HepG2 (cell line): ENCODE results near the gene NT5DC4. TPM values are rescaled to one million over a fixed set of nuclear protein-coding genes. Genes with fewer than 3 reads are reported as not detected.
A peak's percentile ranks its signal among the peaks of the same experiment; 100 is the strongest.

Experiments
- CBX2 ChIP-seq, 2 experiments: fragments of 200-600 bp in 1 of 2; sonication (generic); formaldehyde crosslinking in 1 of 2; IDR thresholded peaks; 2 replicates each; pipeline versions ENCODE4 v1.7.0 to v1.8.1; 2018 to 2022; ENCODE audit warnings: low read depth in 2 of 2, low read length in 1 of 2, mild to moderate bottlenecking in 1 of 2, missing genetic modification reagents in 1 of 2
- CTCF ChIP-seq: sonication (generic); formaldehyde crosslinking; IDR thresholded peaks from 2 replicates; pipeline ENCODE4 v1.5.0; 2020; ENCODE audit warnings: mild to moderate bottlenecking, missing genetic modification reagents, moderate library complexity
- ELF3 ChIP-seq: IDR thresholded peaks from 2 replicates; pipeline ENCODE4 v1.6.1; 2016; ENCODE audit warnings: missing genetic modification reagents, missing compliant biosample characterization
- ELF4 ChIP-seq: sonication (generic); formaldehyde crosslinking; IDR thresholded peaks from 2 replicates; pipeline ENCODE4 v1.5.0; 2020; ENCODE audit warnings: missing genetic modification reagents, mild to moderate bottlenecking, moderate library complexity, borderline replicate concordance
- FOSL2 ChIP-seq: sonication (generic); formaldehyde crosslinking; IDR thresholded peaks from 2 replicates; pipeline ENCODE4 v1.4.0; 2020; ENCODE audit warnings: missing genetic modification reagents
- FOXA3 ChIP-seq: IDR thresholded peaks from 2 replicates; pipeline ENCODE4 v1.6.1; 2016; ENCODE audit warnings: missing genetic modification reagents, missing compliant biosample characterization
- GATAD2A ChIP-seq: IDR thresholded peaks from 2 replicates; pipeline ENCODE4 v1.6.1; 2016
- HES4 ChIP-seq: sonication (generic); formaldehyde crosslinking; IDR thresholded peaks from 2 replicates; pipeline ENCODE4 v1.9.0; 2021; ENCODE audit warnings: mild to moderate bottlenecking, missing genetic modification reagents, borderline replicate concordance
- HHEX ChIP-seq: IDR thresholded peaks from 2 replicates; pipeline ENCODE4 v1.6.1; 2016; ENCODE audit warnings: control low read depth
- HMG20A ChIP-seq: IDR thresholded peaks from 2 replicates; pipeline ENCODE4 v1.6.1; 2016; ENCODE audit warnings: borderline replicate concordance
- NCOR1 ChIP-seq: fragments of 200-600 bp; sonication (generic); IDR thresholded peaks from 2 replicates; pipeline ENCODE4 v1.7.0; 2017; ENCODE audit warnings: antibody characterized with exemption, low read length, borderline replicate concordance
- PHB2 ChIP-seq: fragments of 450-650 bp; IDR thresholded peaks from 2 replicates; pipeline ENCODE4 v1.6.1; 2018; ENCODE audit not compliant: partially characterized antibody
- SSRP1 ChIP-seq: IDR thresholded peaks from 2 replicates; pipeline ENCODE4 v1.6.1; 2016; ENCODE audit warnings: control low read depth
- THAP11 ChIP-seq: IDR thresholded peaks from 2 replicates; pipeline ENCODE4 v1.6.1; 2016; ENCODE audit warnings: missing biosample characterization, missing genetic modification reagents
- YY1 ChIP-seq: IDR thresholded peaks from 2 replicates; pipeline ENCODE4 v1.6.1; 2011; ENCODE audit warnings: low read length, low read depth, moderate library complexity, mild to moderate bottlenecking; ENCODE audit not compliant: insufficient read depth, insufficient replicate concordance
- ZBTB25 ChIP-seq: IDR thresholded peaks from 2 replicates; pipeline ENCODE4 v1.6.1; 2018; ENCODE audit warnings: missing genetic modification reagents
- ZBTB26 ChIP-seq: IDR thresholded peaks from 2 replicates; pipeline ENCODE4 v1.6.1; 2016; ENCODE audit warnings: missing compliant biosample characterization, missing genetic modification reagents, borderline replicate concordance
- ZMYM4 ChIP-seq: sonication (generic); formaldehyde crosslinking; IDR thresholded peaks from 2 replicates; pipeline ENCODE4 v1.8.1; 2023; ENCODE audit warnings: mild to moderate bottlenecking, missing genetic modification reagents
- ZNF251 ChIP-seq: sonication (generic); formaldehyde crosslinking; IDR thresholded peaks from 2 replicates; pipeline ENCODE4 v1.9.0; 2021; ENCODE audit warnings: mild to moderate bottlenecking, missing genetic modification reagents
- ZNF598 ChIP-seq: sonication (generic); formaldehyde crosslinking; IDR thresholded peaks from 2 replicates; pipeline ENCODE4 v1.5.1; 2020; ENCODE audit warnings: mild to moderate bottlenecking, missing genetic modification reagents, borderline replicate concordance
- ZNF670 ChIP-seq: sonication (generic); formaldehyde crosslinking; IDR thresholded peaks from 2 replicates; pipeline ENCODE4 v1.8.0; 2022; ENCODE audit warnings: mild to moderate bottlenecking, missing genetic modification reagents, borderline replicate concordance
- polyA plus RNA-seq, 8 experiments: library from polyadenylated mRNA; depleted of rRNA in 3 of 8; stranded (reverse) in 7 of 8; unstranded in 1 of 8; fragments of >200 nt; fragmentation: Illumina TruSeq in 4 of 8; extraction: Trizol in 4 of 8; gene quantifications; 2 replicates each; pipeline versions ENCODE4 v1.2.1 to v1.2.3, GENCODE V29; 2011 to 2016; ENCODE audit warnings: low read depth in 4 of 8, missing spikeins in 1 of 8, mixed read lengths in 1 of 8; ENCODE audit not compliant: insufficient read depth in 1 of 8
- total RNA-seq, 5 experiments: library from RNA; depleted of rRNA; stranded (reverse); fragments of >200 nt; fragmentation: Illumina TruSeq; extraction: Trizol; gene quantifications; 2 replicates each; pipeline ENCODE4 v1.2.3, GENCODE V29; 2016; ENCODE audit warnings: low read depth in 1 of 5
- TF ChIP-seq, protein P1 (sequence below): sonication (generic); formaldehyde crosslinking; IDR thresholded peaks from 2 replicates; pipeline ENCODE4 v1.5.1; 2020; ENCODE audit warnings: missing genetic modification reagents, mild to moderate bottlenecking, borderline replicate concordance
- TF ChIP-seq, protein P2 (sequence below): IDR thresholded peaks from 2 replicates; pipeline ENCODE4 v1.6.1; 2016

NT5DC4 gene
- total and polyA plus RNA-seq, 2 of the 13 experiments (the other 11 are each of a cell fraction or from before 2014, with no cell fraction given): 0.04 to 4.2 TPM

- TF ChIP-seq FOSL2 (CRISPR knock-in tag) (peak; percentile 55; the same call in 1 of the 2 replicates), ZBTB26 (CRISPR knock-in tag) (0 out of 2 replicates have a peak, but pooled peaks have one; percentile 44), ZNF670 (0 out of 2 replicates have a peak, but pooled peaks have one; percentile 28), NCOR1 (0 out of 2 replicates have a peak, but pooled peaks have one; percentile 4), ZNF251 (CRISPR knock-in tag) (no peak), HES4 (CRISPR knock-in tag) (no peak), ELF3 (CRISPR knock-in tag) (peak; percentile 65), ZBTB25 (CRISPR knock-in tag) (peak; percentile 54; the same call in 1 of the 2 replicates), GATAD2A (CRISPR knock-in tag) (peak; percentile 61), CBX2 (IDR thresholded peaks at IDR 0.05; ENCODE audit: low read depth, low read length) (no peak), CBX2 (CRISPR knock-in tag; IDR thresholded peaks at IDR 0.05; ENCODE audit: low read depth) (0 out of 2 replicates have a peak, but pooled peaks have one; percentile 51), ZMYM4 (CRISPR knock-in tag) (0 out of 2 replicates have a peak, but pooled peaks have one; percentile 24), ZNF598 (CRISPR knock-in tag) (no peak), ELF4 (CRISPR knock-in tag) (no peak), HHEX (CRISPR knock-in tag) (peak; percentile 54; the same call in 1 of the 2 replicates), THAP11 (CRISPR knock-in tag) (peak; percentile 49; the same call in 1 of the 2 replicates), YY1 (peak; percentile 59), HMG20A (CRISPR knock-in tag) (peak; percentile 16; the same call in 1 of the 2 replicates), PHB2 (no peak), FOXA3 (CRISPR knock-in tag) (peak; percentile 50; the same call in 1 of the 2 replicates), CTCF (CRISPR knock-in tag) (peak; percentile 95), SSRP1 (CRISPR knock-in tag) (peak; percentile 74; the same call in 1 of the 2 replicates)
- TF ChIP-seq, protein P1, sequence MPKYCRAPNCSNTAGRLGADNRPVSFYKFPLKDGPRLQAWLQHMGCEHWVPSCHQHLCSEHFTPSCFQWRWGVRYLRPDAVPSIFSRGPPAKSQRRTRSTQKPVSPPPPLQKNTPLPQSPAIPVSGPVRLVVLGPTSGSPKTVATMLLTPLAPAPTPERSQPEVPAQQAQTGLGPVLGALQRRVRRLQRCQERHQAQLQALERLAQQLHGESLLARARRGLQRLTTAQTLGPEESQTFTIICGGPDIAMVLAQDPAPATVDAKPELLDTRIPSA (CRISPR knock-in tag): no peak
- TF ChIP-seq, protein P2, sequence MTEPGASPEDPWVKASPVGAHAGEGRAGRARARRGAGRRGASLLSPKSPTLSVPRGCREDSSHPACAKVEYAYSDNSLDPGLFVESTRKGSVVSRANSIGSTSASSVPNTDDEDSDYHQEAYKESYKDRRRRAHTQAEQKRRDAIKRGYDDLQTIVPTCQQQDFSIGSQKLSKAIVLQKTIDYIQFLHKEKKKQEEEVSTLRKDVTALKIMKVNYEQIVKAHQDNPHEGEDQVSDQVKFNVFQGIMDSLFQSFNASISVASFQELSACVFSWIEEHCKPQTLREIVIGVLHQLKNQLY (CRISPR knock-in tag): peak; percentile 39; the same call in 1 of the 2 replicates
Measured at GRCh38 chr2:112749755-112750559, 29.1 kb downstream of the NT5DC4 start (continued).
